GM12801 (cell line): ENCODE data around the gene RASA3.

ENCODE experiments used
- CTCF ChIP-seq: IDR thresholded peaks from one replicate; pipeline ENCODE4 v1.5.1; 2011; ENCODE audit warnings: control low read depth; ENCODE audit not compliant: insufficient read length; ENCODE audit errors: extremely low read depth

The RASA3 gene

GRCh38 chr13:113997845-113998751 lies 134.3 kb downstream of the RASA3 start:
- TF ChIP-seq CTCF: no peak

GRCh38 chr13:113996912-113997745 lies 135.3 kb downstream of the RASA3 start:
- TF ChIP-seq CTCF: no peak

GRCh38 chr13:113996081-113996911 lies 136.1 kb downstream of the RASA3 start:
- TF ChIP-seq CTCF: no peak

- no peak for TF ChIP-seq CTCF
These were observed 137.3 kb downstream of the RASA3 start for GRCh38 chr13:113995051-113995601.

GRCh38 chr13:113992276-113993005 lies 140.0 kb downstream of the RASA3 start:
- TF ChIP-seq CTCF: no peak

- no peak for TF ChIP-seq CTCF
These were observed 140.7 kb downstream of the RASA3 start for GRCh38 chr13:113991676-113992179.
